WERI-Rb-1 (cell line): ENCODE results near the gene TSFM.

Source experiments
- DNase-seq: peaks from one replicate; pipeline ENCODE4 v3.0.0-alpha.2; 2020
- H3K27ac ChIP-seq: fragments of 250-450 bp; sonication (Bioruptor Pico); 2 replicates; pipeline ENCODE4 v1.5.1; 2020; ENCODE audit warnings: mild to moderate bottlenecking, moderate library complexity
- H3K27me3 ChIP-seq: fragments of 250-450 bp; sonication (Bioruptor Pico); 2 replicates; pipeline ENCODE4 v1.5.1; 2021; ENCODE audit warnings: mild to moderate bottlenecking, low read depth, moderate library complexity; ENCODE audit not compliant: insufficient read depth, severe bottlenecking
- H3K36me3 ChIP-seq: fragments of 250-450 bp; sonication (Bioruptor Pico); 2 replicates; pipeline ENCODE4 v1.5.1; 2020; ENCODE audit warnings: mild to moderate bottlenecking, moderate library complexity
- H3K4me3 ChIP-seq: 2 replicates; pipeline ENCODE4 v1.5.1; 2011; ENCODE audit warnings: low read depth, mild to moderate bottlenecking, control low read depth, low read length
- H3K9me3 ChIP-seq: fragments of 250-450 bp; sonication (Bioruptor Pico); 2 replicates; pipeline ENCODE4 v1.5.1; 2021; ENCODE audit warnings: mild to moderate bottlenecking, moderate library complexity; ENCODE audit not compliant: severe bottlenecking
- TF ChIP-seq, protein P1 (sequence below): IDR thresholded peaks from 2 replicates; pipeline ENCODE4 v1.5.1; 2011; ENCODE audit warnings: low read depth, mild to moderate bottlenecking, control low read depth, inconsistent platforms, low read length

The TSFM gene

DNA sequence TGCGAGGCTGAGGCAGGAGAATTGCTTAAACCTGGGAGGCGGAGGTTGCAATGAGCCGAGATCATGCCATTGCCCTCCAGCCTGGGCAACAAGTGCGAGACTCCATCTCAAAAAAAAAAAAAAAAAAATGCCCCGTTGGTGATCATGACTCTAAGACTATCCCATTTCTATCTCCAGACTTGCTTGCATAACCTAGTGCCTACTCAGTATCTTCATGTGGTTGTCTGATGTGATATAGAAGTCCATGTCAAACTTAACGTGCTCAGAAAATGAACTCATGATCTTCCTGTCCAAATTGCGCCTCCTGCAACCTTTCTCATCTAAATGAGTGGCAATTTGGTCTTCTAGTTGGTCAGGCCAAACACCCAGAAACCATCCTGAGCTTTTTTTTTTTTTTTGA is 4.7 kb upstream of the TSFM start:
- TF ChIP-seq, protein P1, sequence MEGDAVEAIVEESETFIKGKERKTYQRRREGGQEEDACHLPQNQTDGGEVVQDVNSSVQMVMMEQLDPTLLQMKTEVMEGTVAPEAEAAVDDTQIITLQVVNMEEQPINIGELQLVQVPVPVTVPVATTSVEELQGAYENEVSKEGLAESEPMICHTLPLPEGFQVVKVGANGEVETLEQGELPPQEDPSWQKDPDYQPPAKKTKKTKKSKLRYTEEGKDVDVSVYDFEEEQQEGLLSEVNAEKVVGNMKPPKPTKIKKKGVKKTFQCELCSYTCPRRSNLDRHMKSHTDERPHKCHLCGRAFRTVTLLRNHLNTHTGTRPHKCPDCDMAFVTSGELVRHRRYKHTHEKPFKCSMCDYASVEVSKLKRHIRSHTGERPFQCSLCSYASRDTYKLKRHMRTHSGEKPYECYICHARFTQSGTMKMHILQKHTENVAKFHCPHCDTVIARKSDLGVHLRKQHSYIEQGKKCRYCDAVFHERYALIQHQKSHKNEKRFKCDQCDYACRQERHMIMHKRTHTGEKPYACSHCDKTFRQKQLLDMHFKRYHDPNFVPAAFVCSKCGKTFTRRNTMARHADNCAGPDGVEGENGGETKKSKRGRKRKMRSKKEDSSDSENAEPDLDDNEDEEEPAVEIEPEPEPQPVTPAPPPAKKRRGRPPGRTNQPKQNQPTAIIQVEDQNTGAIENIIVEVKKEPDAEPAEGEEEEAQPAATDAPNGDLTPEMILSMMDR = no peak

DNA sequence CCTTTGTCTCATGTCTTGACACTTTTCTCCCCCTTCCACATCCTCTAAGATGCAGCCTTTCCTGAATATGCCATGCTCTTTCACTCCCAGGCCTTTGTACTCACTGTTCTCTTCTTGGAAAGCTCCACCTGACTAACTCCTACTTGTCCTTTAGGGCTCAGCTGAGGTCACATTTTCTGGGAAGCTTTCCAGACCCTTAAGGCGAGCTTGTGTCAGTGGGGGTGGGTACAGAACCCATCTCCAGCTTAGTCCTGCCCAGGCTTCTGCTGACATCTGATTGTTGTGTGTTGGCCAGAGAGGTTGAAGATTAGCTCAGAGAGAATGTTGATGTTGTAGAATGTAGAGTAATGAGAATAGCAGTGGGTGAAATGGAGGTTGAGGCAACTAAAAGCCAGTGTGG is 2.9 kb upstream of the TSFM start:
- TF ChIP-seq, protein P1 = no peak
- H3K36me3 ChIP-seq = peaks cover 22% of the 10 kb centered on the region
- no peak for DNase-seq
- H3K27me3 ChIP-seq = no peaks in the 10 kb centered on the region
- no peak overlapping the region for H3K4me3 ChIP-seq
- H3K9me3 ChIP-seq = no peaks in the 10 kb centered on the region
- H3K27ac ChIP-seq = no peak overlapping the region

More for the DNA sequence above, 4.7 kb upstream of the TSFM start:
- no peaks in the 10 kb centered on the region for H3K27me3 ChIP-seq
- no peak for DNase-seq
- H3K27ac ChIP-seq = no peak overlapping the region
- H3K4me3 ChIP-seq = no peak overlapping the region
- no peaks in the 10 kb centered on the region for H3K9me3 ChIP-seq
- H3K36me3 ChIP-seq = peaks cover 15% of the 10 kb centered on the region

DNA sequence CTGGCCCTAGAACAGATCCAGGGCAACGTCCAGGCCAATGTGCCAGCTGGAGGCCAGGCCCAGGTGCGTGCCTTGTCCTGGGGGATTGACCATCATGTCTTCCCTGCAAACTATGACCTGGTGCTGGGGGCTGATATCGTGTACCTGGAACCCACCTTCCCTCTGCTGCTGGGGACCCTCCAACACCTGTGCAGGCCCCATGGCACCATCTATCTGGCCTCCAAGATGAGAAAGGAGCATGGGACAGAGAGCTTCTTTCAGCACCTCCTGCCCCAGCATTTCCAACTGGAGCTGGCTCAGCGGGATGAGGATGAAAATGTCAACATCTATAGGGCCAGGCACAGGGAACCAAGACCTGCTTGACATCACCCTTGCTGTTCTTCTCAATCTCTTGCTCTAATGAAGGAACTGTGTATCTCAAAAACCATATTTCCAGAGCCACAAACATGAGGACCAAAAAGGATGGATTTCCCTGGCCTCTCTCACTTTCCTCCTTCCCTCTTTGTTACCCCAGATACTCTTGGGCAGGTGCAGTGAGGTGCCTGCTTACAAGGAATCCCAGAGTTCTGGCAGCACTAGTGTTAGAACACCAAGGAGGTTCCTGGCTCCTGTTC is 2.2 kb upstream of the TSFM start:
- no peaks in the 10 kb centered on the region for H3K27me3 ChIP-seq
- no peak overlapping the region for H3K4me3 ChIP-seq
- no peak overlapping the region for H3K27ac ChIP-seq
- DNase-seq = no peak
- TF ChIP-seq, protein P1 = no peak
- peaks cover 26% of the 10 kb centered on the region for H3K36me3 ChIP-seq
- H3K9me3 ChIP-seq = no peaks in the 10 kb centered on the region

DNA sequence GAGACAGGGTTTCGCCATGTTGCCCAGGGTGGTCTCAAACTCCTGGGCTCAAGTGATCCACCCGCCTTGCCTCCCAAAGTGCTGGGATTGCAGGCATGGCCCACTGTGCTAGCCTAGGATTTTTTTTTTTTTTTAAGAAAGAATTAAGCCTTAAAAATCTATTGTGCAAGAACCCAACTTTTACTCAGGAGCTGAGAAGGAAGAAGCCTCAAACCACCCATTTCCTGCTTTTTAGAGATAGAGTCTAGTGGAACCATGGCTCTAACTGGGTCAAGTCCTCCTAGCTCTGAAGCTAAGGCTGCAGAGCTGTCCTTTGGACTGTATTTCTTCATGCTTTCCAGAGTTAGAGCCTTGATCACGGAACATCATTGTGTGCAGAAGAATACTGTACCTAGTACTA is 1.3 kb upstream of the TSFM start:
- H3K27ac ChIP-seq = no peak overlapping the region
- DNase-seq = no peak
- H3K36me3 ChIP-seq = peaks cover 32% of the 10 kb centered on the region
- TF ChIP-seq, protein P1 = no peak
- H3K27me3 ChIP-seq = no peaks in the 10 kb centered on the region
- no peak overlapping the region for H3K4me3 ChIP-seq
- no peaks in the 10 kb centered on the region for H3K9me3 ChIP-seq

DNA sequence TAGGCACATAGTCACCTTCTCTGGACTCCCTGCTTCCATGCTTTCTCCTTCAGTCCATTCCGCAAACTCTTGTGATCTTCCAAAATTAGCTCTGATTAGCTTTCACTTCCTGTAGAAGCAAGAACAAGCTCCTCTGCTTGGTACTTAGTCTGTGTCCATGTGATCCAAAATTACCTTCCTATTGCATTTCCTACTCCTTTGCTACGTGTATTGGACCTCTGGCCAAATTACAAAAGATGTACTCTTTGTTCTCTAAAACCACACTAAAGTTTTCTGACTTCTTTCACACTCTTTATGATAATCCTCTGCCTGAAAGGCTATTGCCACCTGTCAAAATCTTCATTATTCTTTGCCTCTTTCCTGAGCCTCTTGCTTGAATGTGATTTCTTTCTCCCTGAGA is 786 bp upstream of the TSFM start:
- DNase-seq = no peak

DNA sequence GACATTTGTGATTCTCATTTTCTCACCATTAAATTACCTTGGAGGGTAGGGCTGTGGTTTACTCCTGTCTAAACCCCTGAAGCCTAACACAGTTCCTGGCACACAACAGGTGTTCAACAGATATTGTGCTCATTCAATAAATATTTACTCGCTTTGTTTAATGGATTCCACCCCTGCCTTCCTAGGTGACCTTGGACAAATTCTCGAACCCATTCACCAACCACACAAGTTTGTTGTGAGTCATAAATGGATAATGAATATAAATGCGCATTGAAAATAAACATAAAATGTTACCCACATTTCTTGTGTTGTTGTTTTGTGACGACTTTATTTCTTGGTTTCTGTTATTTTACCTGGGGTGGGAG is 362 bp upstream of the TSFM start:
- Histone ChIP-seq H3K36me3 (peaks cover 42% of the 10 kb centered on the region), H3K4me3 (no peak overlapping the region), H3K27ac (no peak overlapping the region), H3K9me3 (no peaks in the 10 kb centered on the region), H3K27me3 (no peaks in the 10 kb centered on the region)
- TF ChIP-seq, protein P1 = no peak
- DNase-seq = no peak

More for the DNA sequence above, 786 bp upstream of the TSFM start:
- H3K36me3 ChIP-seq = peaks cover 38% of the 10 kb centered on the region
- H3K9me3 ChIP-seq = no peaks in the 10 kb centered on the region
- H3K27me3 ChIP-seq = no peaks in the 10 kb centered on the region
- TF ChIP-seq, protein P1 = no peak
- H3K27ac ChIP-seq = no peak overlapping the region
- no peak overlapping the region for H3K4me3 ChIP-seq
